GM21619 (cell line): ENCODE results near the gene RAB5B.
"Not testable (repeated sequence)": the region's sequence is repeated elsewhere in the genome, so short reads cannot be mapped to it uniquely, and the experiment has no call there.

Experiments used
- ATAC-seq: cut with Tn5 transposase; IDR thresholded peaks from one replicate; pipeline ENCODE4 v1.9.1; 2021; ENCODE audit not compliant: unreplicated experiment

The RAB5B gene

DNA sequence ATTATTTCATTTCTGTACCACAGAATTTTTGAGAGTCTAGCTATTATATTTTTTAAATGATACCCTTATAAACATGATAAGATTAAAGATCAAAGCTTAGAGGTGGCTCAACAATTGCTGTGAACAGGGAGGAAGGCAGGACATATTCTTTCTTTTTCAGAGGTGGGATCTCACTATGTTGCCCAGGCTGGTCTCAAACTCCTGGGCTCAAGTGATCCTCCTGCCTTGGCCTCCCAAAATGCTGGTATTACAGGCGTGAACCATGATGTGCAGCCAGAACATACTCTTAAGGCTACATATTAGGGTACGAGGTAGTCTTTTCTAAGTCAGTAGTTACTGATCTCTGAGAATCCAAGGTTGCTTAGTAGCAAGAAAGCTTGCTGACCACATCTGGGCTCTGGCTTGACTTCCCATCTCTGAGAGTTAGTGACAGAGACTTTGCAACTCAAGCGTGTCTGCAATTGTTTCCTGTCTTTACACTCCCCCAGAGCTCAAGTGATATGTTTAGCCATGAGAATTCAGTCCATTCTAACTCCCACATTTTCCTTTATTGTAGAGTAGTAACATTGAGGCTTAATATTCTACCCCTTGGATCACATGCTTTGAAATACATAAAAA is 8.6 kb downstream of the RAB5B start:
- peak; percentile 86 for ATAC-seq

DNA sequence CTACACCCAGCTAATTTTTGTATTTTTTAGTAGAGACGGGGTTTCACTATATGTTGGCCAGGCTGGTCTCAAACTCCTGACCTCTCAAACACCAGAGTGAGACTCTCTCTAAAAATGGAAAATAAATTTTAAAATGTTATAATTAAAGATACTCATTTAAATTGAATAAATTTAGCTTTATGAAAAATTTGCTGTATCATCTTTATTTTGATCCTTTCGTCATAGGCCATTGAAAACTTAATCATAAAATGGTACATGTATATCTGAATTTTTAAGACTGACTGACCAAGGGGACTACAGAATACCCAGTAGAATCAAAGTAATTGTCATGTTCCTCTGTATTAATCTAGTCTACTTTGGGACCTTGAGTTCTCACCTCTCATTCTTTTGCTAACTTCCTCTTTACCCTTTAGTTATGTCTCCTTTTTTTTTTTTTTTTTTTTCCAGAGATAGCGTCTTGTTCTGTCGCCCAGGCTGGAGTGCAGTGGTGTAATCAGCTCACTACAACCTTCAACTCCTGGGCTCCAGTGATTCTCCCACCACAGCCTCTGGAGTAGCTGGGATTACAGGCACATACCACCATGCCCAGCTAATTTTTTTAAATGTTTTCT is 9.5 kb downstream of the RAB5B start:
- no peak for ATAC-seq

DNA sequence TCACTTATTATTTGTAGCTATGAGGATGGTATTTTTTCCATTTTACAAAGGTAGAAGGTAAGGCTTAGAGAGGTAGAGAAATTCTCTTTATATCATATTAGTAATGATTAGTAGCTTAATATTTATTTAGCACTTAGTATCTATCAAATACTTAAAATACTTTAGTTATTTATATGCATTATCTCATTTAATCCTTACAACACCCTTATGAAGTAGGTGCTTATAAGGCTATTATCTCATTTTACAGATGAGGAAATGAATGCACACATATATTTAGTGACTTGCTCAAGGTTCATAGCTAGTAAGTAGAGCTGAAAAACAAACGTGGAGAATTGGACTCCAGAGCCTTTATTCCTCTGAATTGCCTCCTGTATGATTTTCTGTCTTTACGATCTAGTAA is 11.0 kb downstream of the RAB5B start:
- no peak for ATAC-seq

DNA sequence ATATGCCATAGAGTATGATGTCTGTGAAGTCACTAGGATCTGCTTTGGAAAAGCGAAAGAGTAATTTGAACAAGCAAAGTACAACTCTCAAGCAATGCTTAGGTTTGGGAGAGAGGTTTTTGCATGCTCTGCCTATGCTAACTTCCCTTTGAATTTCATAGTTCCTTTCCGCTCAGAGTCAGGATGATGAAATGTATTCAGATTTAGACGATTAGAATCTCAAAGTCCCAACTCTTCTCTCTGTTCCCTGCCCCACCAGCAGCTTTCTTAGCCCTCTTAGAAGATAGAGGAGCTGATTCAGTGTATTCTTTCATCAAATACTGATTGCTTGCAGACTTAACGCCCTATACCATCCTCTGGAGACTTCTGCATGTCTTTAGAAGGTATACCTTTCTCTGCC is 11.5 kb downstream of the RAB5B start:
- no peak for ATAC-seq

DNA sequence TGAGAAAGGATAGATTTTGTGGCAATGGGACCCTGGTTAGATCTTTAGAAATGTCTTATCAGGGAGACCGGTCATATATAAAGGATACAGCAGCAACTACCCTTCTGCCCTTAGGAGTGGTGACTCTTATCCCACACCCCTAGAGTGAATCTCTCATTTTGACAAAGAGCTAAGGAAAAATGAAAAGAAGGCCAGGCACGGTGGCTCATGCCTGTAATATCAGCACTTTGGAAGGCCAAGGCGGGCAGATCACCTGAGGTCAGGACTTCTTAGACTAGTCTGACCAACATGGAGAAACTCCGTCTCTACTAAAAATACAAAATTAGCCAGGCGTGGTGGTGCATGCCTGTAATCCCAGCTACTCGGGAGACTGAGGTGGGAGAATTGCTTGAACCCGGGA is 12.1 kb downstream of the RAB5B start:
- ATAC-seq, result not testable (repeated sequence)

DNA sequence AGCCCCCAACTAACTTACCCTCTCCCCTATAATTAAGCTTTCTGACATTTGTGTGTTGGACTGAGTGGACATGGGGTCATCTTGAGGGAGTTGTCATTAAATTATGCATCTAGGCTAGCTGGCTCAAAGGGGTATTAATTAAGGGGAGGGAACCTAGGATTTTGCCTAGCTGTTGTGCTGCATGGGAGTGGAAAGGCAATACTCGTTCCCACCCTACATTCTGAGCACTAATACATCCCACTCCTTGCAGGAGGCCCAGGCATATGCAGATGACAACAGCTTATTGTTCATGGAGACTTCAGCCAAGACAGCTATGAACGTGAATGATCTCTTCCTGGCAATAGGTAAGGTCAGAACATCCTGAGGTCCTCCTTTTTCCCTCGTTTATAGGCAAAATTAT is 17.2 kb downstream of the RAB5B start:
- ATAC-seq, result no peak

DNA sequence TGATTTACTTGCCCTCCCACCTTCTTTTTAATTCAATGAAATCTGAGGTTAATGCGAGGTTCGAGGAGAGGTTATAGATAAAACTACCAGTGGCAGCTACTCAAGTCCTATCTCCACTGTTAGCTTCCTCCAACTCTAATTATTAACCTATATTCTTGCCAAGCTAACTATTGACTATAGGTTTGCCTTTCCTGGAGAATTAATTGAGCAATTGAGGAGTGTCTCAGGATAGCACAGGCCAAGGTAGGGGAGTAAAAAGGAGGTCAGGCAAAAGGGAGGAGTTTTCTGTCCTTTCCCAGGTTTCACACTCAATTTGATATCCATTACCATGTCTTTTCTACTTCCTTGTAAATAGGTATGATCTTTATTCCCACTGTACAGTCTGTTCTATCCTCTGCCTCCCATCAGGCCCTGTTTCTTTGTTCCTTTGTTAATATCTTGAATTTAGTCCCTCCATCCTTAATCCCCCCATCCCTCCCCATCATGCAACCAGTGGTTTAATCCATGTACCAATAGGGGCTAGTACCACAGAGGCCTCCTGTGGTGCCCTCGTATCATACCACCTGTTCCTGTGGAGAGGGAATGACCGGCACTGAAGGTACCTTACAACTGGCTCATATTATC is 19.5 kb downstream of the RAB5B start:
- no peak for ATAC-seq

DNA sequence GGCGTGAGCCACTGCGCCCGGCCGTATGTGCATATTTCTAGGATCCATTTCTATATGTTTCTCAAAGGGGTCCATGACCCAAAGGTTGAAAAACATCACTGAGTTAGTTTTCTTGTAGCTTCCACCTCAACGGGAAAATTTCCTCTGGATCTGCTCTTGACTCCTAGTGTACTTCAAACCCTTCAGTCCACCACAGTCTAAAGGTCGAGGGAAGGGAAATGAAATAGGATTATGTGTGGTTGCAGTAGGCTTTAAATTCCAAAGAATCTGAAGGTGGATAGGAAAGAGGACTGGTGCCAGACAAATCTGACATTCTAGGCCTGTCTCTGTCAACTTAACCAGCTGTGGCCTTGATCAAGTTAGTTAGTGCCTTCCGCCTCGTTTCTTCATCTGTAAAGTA is 21.5 kb downstream of the RAB5B start:
- ATAC-seq, result no peak

DNA sequence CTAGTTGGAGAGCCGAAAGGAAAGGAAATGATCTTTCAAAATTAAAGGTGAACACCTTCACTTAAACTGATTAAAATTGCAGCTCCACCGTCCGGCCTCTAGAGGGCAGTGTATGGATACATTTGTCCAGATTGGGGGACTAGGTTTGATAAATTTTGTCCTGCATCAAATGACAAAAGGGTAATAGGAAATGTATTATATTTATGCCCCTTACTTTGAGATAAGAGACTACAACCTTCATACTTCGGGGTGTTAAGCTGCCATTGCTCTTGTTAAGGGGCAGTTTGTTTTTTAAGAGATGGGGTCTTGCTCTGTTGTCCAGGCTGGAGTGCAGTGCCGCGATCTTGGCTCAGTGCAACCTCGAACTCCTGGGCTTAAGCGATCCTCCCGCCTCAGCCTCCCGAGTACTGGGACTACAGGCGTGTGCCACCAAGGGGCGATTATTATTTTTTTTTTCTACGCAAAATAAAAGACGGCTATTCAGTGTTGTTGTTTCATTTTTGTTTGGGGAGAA is 22.4 kb downstream of the RAB5B start:
- no peak for ATAC-seq

DNA sequence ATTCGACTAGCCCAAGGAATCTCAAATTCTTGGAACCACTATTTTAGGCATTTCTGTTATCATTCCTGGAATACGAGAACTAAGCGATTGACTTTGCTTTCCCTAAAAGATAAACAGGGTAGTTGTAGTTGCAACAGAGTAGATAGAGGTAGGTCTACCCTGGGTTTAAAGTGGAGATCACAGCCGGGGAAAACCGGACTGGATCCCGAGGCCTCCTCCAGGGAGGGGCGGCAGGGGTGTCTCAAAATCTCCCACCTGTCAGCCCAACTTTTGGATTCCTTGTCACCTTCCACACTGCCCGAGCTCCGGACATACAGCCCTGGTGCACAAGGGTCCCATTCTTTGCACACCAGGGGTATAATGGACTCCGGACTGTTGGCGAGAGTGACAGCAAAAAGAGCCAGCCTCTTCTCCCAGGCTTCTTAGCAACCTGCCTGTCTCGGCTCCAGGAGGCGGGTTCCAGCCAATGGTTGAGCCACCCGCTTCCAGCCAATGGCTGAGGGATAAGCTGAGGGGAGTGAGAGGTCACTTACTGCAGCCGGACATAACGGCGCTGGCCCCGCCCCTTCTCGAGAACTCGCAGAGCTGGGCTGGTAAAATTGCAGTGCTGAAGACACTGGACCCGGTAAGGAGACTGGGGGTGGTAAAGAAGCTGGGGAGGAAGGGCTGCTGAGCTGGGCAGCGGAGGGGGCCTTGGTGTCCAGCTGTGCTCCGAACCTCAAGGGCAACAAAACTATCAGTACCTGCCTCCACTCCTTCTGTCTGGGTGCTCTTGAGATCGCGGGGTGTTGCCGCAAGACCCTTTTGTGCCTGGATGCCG is 23.0 kb downstream of the RAB5B start, which contains the start of gene SUOX:
Gene SUOX, plus strand, starts transcription at position 562 of the 820 bp plus-strand sequence. CDS start 4,946 bp downstream, outside the sequence.
- ATAC-seq, result peak; percentile 99

DNA sequence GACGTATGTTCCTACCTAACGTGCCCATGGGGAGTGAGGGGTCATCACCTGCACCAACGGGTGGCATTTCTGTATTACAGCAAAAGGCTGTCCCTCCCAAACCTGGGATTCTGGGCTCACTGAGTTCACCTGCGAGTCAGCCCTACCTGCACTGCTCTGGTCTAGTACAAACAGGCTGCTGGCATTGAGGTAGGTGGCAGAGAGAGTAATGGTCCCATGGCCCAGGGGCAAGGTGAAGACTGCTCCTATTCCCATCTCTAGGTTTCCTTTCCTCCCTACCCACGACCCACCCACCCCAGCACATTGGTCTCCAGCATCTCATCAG is 23.6 kb downstream of the RAB5B start:
- no peak for ATAC-seq

DNA sequence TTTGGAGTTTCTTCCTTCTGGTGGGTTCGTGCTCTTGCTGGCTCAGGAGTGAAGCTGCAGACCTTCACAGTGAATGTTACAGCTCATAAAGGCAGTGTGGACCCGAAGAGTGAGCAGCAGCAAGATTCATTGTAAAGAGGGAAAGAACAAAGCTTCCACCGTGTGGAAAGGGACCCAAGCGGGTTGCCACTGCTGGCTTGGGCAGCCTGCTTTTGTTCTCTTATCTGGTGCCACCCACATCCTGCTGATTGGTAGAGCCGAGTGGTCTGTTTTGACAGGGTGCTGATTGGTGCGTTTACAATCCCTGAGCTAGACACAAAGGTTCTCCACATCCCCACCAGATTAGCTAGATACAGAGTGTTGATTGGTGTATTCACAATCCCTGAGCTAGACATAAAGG is 25.6 kb downstream of the RAB5B start:
- not testable (repeated sequence) for ATAC-seq

DNA sequence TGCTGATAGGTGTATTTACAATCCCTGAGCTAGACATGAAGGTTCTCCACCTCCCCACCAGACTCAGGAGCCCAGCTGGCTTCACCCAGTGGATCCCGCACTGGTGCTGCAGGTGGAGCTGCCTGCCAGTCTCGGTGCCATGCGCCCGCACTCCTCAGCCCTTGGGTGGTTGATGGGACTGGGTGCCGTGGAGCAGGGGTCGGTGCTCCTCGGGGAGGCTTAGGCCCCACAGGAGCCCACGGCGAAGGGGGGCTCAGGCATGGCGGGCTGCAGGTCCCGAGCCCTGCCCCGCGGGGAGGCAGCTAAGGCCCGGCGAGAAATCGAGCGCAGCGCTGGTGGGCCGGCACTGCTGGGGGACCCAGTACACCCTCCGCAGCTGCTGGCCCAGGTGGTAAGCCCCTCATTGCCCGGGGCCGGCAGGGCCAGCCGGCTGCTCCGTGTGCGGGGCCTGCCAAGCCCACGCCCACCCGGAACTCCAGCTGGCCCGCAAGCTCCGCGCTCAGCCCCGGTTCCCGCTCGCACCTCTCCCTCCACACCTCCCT is 26.2 kb downstream of the RAB5B start:
- not testable (repeated sequence) for ATAC-seq

DNA sequence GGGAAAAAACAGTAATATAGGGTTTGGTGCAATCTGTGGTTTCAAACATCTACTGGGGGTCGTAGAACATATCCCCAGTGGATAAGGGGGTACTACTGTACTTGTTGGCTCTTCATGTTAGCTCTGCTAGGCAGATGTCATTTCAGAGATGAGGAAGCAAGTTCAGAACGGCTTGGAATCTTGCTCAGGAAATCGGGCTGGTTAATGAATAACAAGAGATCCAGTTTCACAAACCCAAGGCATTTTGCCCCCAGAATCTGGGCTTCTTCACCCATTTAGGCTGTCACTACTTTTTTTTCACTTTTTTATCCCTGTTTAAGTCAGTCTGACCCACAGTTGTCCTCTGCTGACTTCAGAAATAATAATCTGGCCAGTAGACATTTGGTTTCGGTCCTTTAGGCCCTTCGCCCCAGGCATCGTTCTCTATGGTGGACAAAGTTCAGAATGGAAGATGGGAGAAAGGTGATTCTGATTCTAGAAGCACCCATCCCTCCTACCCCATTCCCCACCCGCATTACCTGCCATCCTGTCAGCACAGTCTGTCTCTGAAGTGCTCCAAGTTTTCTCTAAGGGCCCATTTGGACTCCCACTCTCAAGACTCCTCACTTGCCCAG is 27.7 kb downstream of the RAB5B start:
- ATAC-seq, result no peak

DNA sequence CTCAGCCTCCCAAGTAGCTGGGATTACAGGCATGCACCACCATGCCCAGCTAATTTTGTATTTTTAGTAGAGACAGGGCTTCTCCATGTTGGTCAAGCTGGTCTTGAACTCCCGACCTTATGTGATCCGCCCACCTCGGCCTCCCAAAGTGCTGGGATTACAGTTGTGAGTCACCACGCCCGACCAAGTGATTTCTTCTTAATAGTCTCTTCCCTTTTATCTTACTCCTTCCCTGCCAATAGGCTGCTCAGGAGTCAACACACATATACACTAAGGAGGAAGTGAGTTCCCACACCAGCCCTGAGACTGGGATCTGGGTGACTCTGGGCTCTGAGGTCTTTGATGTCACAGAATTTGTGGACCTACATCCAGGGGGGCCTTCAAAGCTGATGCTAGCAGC is 29.5 kb downstream of the RAB5B start:
- ATAC-seq, result not testable (repeated sequence)

DNA sequence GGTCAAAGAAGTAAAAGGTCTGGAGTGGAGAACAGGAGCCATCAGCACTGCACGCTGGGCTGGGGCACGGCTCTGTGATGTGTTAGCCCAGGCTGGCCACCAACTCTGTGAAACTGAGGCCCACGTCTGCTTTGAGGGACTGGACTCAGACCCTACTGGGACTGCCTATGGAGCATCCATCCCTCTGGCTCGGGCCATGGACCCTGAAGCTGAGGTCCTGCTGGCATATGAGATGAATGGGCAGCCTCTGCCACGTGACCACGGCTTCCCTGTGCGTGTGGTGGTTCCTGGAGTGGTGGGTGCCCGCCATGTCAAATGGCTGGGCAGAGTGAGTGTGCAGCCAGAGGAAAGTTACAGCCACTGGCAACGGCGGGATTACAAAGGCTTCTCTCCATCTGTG is 30.3 kb downstream of the RAB5B start:
- ATAC-seq, result no peak

DNA sequence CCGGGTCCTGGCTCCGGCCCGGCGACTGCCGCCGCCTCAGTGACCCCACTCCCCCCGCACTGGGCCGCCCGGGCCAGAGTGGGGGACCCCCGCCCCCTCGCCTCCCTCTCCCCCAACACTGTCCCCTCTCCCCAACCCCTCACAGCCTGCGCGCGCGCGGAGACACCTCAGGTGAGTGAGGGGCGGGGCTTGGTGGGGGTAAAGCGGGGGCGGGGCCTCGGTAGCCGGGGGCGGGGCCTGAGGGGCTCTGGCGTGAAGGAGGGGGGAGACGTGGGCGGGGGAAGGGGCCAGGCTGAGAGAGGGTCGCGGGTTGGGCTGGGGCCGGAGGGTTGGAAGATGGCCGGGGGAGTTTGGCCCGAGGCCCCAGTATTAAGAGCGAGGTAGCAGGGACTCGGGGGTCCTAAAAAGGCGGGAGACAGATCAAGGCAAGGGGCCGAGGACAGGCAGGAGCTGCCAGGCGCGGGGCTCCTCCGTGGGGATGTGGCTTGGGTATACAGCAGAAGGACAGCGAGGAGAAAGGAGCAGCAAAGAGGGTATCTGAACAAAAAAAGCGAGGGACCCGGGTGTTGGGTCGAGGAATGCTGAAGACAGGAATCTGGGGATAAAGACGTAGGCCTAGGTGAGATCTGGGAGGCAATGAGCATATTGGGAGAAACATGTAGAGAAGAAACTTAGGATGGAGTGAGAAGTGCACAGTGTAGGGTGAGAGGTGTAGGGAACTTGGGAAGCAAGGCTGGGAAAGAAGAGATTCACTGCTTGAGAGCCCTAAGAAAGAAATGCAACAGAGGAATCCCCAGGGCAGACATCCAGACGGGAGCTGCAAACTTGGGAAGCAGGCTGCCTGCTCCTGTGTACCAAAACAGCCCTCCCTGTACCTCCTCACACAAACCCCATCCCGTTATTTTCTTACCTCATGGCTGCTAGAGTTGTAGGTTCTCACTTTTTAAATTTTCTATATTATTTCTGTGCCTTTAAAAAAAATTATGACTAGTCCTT is 34.0 kb downstream of the RAB5B start:
- peak; percentile 39 for ATAC-seq

DNA sequence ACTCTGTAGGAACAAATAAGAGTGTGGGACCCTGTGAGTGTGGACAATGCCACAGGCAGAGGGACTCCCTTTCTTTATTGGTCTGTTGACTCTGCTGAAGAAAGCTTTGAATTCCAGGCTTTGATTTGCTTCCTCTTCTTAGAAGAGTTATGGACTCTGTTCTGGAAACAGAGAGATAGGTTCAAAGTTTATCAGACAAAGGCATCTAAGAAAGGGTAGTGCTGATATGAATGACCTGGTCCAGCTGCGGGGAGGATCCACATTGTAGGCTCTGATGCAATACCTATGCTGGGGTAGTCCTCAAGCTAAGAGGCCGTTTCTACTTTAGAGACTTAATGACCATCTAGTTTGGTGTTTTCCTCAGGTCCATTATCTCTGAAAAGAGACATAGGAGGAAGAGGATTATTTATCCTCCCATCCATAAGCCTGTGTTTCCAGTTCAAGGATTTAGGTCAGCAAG is 36.3 kb downstream of the RAB5B start:
- ATAC-seq, result no peak

DNA sequence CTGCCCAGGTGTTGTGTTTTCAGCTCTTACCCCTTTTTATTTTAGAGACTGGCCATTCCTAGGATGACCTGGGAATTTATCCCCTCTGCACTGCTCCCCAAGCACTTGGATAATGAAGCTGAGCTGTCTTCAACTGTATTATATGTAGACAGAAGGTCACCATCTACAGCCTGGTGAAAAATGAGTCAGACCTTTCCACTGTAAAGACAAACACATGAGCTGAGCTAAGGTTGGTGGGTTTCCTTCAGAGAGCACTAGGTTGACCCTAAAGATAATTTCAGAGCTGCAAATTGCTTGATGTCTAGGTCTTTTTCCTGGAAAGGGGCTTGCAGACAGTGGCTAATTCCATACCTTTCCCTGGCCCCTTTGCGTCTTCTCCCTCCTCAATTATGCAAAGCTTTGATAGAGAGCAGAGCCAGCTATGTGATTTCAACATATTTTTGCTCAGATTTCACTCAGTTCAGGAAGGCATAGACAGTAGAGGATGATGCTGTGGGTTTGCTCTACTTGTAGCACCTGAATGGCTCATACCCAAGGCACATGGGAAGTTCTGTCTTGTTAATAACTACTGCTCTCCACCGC is 37.7 kb downstream of the RAB5B start:
- ATAC-seq, result no peak
